ENCODE results near the gene ASTN2.

ASTN2 gene

DNA sequence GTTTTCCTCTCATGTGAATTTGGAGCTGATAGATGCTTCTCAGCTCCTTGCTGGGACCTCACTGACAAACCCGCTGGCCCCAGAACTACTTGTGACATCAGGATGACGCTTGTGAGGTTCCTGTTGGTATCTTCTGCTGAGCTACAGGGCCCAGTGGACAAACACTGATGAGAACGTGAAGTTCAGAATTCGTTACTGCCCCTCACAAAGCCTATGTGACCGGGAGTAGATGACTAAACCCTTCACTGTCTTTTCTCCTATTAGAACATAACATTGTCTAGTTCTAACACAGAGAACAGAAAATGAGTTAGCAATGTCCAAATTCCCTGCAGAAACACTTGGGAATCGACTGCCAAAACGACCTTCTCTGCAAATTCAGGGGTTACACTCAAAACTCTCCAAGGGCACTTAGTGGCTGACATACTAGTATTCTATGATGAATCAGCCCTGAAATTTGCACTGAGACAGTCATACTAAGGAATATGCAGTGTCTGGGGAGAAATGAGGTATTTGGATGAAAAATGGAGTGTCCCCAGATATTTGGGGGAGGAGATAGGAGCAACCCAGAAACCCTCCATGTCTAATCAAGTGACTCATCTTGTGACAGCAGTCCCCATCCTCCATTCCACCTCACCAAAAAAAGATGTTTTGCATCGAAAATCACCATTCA lies 871.0 kb downstream of the ASTN2 start:
- DNase-seq, result no peak

DNA sequence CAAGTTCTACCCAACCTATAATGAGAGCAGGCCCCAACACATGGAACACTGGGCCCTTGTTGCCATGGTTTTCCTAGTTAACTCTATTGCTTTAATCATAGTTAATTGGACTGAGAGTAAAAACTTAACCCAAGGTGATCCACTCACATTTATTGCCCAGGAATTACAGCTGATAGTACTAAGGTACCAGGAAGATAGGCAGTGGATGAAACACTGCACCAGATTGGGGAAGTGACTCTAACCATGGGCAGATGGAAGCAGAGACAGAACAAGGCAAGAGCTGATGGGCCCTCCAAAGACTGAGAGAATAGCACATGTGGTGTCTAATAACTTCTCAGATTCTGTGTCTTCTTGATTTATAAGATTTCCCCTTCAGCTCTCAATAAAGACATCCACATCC lies 873.5 kb downstream of the ASTN2 start:
- no peak for DNase-seq

DNA sequence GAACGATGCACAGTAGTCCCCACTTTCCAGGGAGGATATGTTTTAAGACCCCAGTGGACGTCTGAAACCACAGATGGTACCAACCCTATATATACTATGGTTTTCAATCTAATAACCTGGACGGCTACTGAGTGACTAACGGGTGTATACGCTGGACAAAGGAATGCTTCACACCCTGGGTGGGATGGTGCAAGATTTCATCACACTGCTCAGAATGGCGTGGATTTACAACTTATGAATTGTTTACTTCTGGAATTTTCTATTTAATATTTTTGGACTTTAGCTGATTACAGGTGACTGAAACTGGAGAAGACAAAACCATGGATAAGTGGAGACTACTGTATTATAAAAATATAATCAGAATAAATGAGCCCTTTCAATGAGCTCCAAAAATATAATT lies 875.3 kb downstream of the ASTN2 start:
- DNase-seq, result no peak

DNA sequence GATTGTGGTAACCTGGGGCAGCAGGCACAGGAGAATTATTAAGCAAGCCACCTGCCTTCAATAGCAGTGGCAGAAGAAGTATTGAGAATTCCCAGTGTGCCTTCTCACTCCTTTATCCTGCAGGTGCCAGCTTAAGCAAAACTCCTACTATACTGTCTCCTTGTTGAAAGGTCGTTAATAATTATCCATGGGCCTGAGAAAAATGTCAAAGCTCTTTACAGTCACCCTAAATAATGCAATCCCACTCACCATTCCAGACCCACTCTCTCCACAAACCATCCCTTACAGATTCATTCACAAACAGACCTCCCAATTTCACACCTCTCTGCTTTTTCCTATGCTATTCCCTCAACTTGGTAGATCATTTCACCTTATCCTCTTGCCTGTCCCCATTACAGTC lies 889.2 kb downstream of the ASTN2 start:
- DNase-seq, result no peak

DNA sequence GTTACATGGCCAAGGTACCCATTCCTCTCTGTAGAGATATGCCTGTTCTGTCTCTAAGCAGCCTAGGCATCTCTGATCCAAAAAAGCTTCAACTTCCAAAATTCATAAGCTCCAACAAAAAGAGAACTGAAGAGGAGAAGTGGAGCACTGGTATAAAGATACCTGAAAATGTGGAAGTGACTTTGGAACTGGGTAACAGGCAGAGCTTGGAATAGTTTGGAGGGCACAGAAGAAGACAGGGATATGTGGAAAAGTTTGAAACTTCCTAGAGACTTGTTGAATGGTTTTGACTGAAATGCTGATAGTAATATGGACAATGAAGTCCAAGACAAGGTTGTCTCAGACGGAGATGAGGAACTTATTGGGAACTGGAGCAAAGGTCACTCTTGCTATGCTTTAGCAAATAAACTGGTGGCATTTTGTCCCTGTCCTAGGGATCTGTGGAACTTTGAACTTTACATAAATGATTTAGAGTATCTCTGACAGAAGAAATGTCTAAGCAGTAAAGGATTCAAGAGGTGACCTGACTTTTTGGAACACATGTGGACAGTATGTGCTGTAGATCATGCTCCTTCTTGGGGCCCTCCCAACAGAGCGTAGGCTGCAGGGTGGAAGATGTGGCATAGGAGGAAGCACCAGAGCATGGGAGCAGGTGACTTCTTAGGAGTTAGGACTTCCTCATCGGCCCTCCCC lies 889.9 kb downstream of the ASTN2 start:
- DNase-seq, result no peak

DNA sequence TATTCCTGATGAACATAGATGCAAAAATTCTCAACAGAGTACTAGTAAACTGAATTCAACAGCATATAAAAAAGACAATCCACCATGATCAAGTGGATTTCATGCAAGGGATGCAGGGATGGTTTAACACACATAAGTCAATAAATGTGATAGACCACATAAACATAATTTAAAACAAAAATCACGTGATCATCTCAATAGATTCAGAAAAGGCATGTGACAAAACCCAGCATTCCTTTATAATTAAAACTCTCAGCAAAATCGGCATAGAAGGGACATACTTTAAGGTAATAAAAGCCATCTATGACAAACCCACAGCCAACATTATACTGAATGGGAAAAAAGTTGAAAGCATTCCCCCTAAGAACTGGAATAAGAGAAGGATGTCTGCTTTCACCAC lies 894.6 kb downstream of the ASTN2 start:
- no peak for DNase-seq

DNA sequence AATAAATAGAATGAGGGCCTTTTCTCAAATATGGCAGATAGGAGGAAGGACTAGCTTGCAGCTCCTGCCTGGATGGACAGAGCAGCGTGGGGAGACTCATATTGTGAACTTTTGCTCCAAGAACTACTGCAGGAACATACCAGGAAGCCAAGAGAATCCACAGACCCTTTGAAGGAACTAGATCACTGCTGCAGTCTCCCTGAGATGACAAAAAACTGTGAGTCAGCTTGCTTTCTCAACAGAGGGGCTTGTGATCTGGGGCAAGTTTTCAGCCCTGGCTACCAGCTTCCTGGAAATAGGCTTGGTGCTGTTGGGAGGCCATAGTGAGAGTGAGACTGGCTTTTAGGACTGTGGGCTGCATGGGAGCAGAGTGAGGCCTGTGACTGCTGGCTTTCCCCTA lies 898.4 kb downstream of the ASTN2 start:
- DNase-seq, result no peak

DNA sequence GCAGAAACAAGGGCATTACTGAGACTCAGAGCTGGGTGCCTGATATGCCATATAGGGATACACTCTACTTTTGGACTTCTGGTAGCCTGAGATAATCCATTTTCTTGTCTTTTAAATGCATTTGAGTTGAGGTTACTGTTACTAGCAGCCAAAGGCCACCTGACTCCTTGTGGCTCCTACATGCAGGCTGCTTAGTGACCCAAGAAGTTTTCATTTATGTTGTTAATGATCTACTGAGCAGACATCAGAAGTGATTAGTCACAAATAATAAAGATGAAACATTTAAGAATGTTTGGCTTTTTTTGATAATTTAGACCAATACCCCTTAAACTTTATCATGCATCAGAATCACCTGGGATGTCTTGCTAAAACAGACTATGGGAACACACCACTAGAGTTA lies 899.3 kb downstream of the ASTN2 start:
- DNase-seq, result no peak

DNA sequence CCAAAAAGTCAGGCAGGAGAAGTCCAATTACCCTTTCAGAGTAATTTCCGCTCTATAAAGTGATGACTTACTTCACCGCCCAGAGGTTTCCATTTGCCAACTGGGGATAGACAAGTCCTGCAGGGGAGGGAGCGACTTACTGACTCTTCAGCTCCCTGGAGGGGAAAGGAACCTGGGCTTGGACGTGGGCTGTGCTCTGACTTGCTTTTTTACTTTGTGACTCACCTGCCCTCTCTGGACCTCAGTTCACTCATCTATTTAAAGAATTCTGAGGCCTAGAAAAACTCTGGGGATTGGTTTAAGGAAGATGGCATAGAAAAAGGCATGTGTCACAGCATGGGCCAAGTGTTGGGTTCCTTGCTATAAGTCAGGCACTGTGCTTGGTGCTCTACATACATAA lies 908.2 kb downstream of the ASTN2 start:
- DNase-seq, result no peak

DNA sequence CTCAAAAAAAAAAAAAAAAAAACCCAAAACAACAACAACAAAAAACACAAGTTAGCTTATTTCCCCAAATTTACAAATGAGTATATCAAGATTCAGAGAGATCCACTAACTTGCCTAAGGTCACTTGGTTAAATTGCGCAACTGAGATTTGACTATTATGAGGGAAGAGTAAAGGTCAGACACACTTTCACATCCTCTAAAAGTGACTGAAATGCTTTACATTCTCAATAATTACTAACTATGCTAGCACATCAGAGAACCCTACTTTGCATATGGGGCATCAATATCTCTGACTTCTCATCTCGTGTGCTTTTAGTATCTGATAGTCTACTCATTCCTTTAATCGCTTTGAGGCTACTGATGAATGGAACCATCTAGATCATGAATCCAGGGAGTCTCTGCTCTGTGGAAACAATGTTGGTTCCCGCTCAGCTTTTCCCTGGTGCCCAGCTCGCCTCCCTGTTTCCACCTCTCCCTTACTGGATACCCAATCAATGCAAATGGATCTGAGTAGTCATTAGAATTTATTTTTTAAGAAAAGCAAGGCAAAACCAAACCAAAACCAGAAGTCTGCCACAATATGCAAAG lies 909.9 kb downstream of the ASTN2 start:
- no peak for DNase-seq

DNA sequence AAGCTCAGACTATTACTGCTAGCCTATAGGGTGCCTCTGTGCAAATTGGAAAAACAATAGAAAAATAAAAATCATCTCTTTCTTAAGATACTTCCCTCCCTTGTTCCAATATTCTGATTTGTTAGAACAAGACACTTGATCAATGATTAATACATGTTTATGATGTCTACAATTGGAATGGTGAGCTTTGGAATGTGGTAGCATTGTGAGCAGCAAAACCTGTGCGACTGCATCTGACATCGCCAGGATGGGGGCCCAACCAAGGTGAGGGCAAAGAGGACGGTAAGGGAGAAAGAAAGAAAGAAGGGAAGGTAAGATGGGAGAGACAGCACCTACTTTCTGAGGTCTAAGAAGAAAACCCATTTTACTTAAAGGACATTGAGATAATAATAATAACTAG lies 910.8 kb downstream of the ASTN2 start:
- DNase-seq, result no peak

DNA sequence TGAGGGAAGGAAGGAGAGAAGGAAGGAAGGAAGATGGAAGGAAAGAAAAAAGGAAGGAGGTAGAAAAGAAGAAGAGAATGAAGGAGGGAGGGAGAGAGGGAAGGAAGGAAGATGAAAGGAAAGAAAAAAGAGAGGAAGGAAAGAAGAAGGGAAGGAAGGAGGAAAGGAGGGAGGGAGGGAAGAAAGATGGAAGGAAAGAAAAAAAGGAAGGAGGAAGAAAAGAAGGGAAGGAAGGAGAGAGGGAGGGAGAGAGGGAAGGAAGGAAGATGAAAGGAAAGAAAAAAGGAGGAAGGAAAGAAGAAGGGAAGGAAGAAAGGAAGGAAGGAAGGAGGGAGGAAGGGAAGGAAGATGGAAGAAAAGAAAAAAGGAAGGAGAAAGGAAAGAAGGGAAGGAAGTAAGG lies 912.1 kb downstream of the ASTN2 start:
- no peak for DNase-seq

DNA sequence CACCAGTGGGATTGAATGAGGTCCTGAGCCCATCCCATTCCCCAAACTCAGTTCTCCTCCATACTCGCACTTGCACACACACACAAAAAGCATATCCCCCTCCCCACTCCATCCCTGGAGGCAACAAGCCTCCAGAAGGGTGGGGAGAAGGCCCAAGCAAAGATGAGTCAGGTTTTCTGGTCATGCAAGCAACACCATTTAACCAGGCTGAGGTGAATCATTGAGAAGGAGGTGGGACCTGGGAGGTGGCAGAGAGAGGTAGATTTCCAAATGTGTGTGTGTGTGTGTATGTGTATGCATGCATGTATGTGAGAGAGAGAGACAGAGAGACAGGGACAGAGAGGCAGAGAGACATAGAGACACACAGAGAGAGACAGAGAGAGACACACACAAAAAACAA lies 913.0 kb downstream of the ASTN2 start:
- no peak for DNase-seq

DNA sequence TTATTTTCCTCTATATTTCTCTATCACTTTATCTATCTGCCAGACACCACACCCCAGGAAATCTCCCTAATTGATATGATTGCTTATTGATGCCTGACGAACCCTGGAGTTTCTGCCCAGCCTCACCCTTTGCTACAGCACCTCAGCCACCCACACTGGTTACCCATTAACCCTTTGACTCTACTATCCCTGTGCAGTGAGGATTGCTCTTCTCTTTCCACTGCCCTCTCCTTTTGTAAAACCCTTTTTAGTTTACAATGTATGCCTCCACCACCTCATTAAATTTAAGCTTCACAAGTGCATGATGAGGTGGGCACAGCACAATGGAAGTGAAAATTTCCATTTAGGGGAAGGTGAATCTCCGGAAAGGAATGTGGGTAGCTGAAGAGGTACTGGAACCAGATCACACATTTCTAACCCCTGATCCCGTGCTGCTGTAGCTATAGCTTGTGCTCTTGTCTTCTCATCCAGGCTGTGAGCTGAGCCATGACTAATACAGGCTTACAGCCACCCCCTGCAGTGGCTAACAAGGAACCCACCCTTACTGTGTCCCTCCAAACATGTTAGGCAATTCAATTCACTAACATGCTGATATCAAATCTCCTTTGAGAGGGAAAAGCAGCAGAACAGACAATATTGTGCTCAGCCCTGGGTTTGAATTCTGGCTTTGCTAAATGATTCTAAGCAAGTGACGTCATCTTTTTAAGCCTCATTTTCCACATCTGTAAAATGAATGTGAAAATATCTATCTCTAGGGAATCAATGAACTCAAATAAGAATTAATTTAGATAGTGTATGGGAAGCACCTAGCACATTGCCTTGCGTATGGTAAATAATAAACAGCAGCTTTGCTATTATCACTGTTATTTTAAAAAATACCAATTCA lies 914.6 kb downstream of the ASTN2 start:
- DNase-seq, result no peak

DNA sequence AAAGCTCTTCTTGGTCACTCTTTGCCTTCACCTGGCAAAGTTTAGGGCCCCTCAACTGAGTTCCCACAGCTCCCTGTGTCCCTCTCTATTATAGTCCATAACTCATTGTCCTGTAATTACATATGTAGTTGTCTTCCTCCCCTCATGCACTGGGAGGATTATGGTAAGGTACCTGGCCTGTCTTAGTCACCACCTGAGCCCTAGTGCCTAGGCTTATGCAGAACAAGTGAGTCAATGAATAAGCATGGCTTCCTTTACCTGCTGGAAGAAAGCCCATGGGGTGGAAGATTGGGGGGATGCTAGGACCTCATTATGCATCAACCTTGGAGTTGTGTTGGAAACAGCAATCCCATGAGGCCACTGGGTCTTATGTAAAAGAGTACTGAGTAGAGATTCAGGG lies 915.4 kb downstream of the ASTN2 start:
- DNase-seq, result no peak

DNA sequence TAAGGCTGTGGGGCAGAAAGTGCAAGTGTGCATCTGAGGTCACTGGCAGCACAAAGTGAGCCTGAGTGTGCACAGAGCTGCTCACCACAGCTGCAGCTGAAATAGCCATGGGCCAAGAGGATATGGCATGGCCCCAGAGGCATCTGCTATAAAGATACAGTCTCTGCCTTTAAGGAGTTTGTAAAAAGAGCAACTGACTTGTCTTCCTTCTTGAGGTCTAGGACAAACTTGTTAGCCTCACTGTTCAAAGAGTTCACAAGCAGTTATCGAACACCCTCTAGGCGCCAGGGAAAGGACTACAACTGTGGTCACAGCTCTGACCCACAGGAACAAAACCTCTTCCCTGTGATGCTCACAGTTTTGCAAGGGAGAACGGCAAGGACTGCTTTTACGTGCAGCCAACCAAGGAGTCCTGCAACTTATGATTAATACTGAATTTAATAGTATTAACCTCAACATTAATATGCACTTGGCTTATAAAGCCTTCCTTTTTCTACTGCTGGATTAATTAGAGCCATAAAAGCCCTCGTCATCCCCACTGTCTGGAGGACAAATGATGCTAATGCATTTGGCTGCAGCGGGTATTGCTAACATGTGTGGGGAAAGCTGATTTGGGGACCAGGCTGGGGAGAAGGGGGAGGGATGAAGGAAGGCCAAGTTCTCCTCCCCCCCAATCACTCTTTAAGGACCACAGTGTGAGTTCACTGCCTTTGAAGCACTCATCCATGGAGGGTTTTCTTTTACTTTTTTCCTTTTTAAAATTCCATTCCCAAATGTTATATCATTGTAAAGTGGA lies 917.6 kb downstream of the ASTN2 start:
- DNase-seq, result no peak

DNA sequence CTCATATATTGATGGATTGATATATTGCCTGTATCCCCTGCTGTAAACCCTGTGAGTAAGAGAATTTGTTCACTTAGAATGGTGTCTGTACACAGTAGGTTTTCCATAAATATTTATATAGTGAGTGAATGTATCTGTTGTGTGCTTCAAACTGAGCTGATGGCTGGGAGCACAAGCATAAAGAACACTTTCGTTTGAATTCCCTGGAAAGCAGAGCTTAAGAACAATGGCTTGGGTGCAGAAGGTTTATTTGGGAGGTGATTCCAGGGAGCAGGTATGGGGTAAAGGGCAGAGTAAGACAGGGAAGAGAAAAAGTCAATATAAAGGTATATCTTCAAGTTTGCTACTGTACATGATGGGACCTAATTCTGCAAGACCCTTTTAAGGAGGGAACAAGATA lies 918.7 kb downstream of the ASTN2 start:
- DNase-seq, result no peak

DNA sequence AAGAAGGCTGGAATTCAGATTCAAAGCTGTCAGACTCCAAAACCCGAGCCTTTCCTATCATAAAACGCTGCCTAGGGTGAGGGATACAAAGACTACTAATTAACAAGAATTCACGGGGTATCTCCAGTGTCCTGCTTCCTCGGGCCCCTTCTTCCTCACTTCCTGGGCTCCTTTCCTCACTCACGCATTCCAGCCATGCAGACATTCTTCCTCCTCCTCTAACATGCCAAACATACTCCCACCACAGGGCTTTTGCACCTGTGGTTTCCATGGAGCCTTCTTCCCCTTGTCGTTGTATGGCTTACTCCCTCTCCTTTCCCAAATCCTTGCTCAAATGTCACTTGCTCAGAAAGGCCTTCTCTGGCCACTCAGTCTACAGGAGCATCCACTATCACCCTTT lies 919.1 kb downstream of the ASTN2 start:
- no peak for DNase-seq

DNA sequence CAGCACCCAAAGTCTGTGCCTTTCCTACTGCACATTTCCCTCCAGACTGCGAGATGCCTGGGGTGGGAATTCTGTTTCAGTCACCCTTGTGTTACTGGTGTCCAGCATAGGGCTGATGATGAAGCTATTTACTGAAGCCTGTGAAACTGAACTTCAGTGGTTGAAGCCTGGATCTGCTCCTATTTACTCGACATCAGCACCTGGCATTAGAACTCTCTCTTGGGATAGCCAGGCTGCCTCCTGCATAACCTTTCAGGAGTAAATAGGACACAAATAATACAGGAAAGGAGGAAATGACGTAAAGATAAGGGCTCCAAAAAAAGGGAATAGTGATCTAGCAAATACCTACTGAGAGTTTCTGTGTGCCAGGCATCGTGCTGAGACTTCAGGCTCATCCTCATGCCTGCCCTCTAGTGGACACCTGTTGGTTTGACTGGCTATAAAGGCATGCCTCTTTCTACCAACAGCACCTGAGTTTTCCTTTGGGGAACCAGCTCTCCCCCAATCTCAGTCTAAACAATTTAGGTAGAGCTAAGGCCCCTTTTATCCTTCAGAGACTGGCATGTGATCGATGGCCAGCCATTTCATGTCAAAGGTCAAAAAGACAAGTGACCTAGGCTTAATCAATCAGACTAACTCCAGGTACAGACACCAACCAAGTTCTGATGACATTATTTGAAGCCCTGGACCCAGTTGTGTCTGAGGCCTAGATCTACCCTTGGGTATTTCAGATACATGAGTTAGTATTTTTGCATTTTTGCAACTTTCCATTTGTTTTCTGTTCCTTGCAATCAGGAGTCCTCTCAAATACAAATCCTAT lies 919.8 kb downstream of the ASTN2 start:
- no peak for DNase-seq

DNA sequence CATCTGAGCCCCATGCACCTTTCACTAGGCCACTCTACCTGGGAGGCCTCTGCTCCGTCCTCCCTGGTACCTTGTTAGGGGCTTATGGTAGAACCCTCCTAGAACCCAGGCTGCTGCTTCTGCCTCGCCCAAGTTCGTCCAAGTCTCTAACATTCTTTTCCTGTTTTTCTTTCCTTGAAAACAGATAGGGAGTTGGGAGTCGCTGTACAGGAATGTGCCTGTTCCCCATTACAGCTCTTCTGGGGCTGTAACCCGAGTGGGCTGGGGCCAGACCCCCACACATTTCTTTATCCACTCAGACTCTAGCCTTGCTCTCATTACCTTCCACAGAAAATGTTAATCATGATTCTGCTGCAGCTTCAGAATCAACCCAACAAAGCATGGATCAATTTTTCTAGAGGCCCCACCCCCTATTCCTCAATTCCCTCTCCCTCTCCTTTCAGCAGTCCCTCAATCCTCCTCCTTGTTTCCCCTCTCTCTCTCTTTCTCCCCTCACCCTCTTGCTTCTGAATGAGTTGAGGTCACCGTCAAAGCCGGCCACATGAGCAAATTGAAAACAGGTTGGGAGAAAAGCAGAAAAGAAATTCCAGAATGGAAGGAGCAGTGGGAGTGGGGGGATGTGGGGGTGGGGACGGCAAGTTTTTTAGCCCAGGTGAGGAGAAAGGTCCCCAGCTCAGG lies 921.5 kb downstream of the ASTN2 start:
- no peak for DNase-seq

DNA sequence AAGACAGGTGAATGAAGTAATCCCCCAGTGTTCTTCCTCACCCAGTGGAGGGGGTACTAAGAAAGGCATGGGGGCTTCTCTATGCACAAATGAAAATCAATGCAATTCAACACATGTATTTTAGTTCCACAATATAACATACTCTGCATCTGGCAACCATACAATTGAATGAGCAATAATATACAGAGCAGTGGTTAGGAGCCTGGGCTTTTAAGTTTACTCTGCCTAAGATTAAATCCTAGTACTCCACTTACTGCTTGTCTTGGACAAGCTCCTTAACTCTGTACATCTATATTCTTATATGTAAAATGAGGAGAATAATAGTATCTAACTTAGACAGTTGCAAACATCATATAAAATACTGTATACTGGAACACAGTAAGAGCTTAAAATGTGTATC lies 923.2 kb downstream of the ASTN2 start:
- DNase-seq, result no peak

Data from activated CD8-positive, alpha-beta memory T cell treated with anti-CD3 and anti-CD28 coated beads, Interleukin-2, amount 50 U/mL, for 4 hours (primary cell).